ENCODE results near the gene TRIM33. TPM values are rescaled to one million over a fixed set of nuclear protein-coding genes. Genes with fewer than 3 reads are reported as not detected.

The TRIM33 gene
- total RNA-seq, 3 donors from 2014 or later (not counting 1 experiment from before 2014, with no cell fraction given), result 70.6 to 91.5 (median 86.1) TPM

DNA sequence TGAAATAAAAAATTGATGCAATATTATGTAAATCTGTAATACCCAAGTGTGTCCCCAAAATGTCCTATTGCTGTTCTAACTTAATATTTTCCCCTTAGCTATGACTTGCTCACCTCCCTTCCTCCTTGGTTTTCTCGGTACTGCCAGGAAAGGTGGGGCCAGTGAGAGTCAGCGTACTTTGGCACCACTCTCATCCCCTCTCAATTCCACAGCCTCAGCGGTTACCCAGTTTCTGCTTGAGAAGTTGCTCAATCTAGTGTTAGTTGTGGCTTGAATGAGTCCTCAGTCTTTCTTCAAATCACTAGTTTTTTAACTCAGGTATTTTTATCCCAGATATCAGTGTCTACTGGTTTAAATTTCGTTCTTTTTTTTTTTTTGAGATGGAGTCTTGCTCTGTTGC, 38.1 kb upstream of the TRIM33 start:
- no peak for DNase-seq
- H3K4me3 ChIP-seq (ENCODE audit: low read length), result no peak overlapping the region
- Mint-ChIP-seq H3K4me1 (no peaks in the 10 kb centered on the region), H3K27ac (no peak overlapping the region), H3K9me3 (no peaks in the 10 kb centered on the region), H3K27me3 (ENCODE audit: low read depth in 2 of 2) (peaks cover 5 to 7% of the 10 kb centered on the region in 2 donors), H3K4me3 (no peak overlapping the region), H3K36me3 (no peaks in the 10 kb centered on the region)
- H3K4me1 ChIP-seq (ENCODE audit: control insufficient read depth, insufficient read depth, low read length), result no peaks in the 10 kb centered on the region
- no peaks in the 10 kb centered on the region for H3K27me3 ChIP-seq (ENCODE audit: control insufficient read depth, insufficient read depth, low read length)
- intact Hi-C loops (cut with micrococcal nuclease), result no loop called here
- ATAC-seq, result no peak
- TF ChIP-seq, protein P1, sequence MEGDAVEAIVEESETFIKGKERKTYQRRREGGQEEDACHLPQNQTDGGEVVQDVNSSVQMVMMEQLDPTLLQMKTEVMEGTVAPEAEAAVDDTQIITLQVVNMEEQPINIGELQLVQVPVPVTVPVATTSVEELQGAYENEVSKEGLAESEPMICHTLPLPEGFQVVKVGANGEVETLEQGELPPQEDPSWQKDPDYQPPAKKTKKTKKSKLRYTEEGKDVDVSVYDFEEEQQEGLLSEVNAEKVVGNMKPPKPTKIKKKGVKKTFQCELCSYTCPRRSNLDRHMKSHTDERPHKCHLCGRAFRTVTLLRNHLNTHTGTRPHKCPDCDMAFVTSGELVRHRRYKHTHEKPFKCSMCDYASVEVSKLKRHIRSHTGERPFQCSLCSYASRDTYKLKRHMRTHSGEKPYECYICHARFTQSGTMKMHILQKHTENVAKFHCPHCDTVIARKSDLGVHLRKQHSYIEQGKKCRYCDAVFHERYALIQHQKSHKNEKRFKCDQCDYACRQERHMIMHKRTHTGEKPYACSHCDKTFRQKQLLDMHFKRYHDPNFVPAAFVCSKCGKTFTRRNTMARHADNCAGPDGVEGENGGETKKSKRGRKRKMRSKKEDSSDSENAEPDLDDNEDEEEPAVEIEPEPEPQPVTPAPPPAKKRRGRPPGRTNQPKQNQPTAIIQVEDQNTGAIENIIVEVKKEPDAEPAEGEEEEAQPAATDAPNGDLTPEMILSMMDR (IDR thresholded peaks at IDR 0.05), result no peak
- H3K27ac ChIP-seq (ENCODE audit: low read length), result no peak overlapping the region
- WGBS (ENCODE audit: insufficient coverage), result 75% methylated on average over 3 of the region's 4 CpGs
- H3K9me3 ChIP-seq (ENCODE audit: control insufficient read depth, insufficient read depth, low read length), result no peaks in the 10 kb centered on the region
- H3K36me3 ChIP-seq (ENCODE audit: control insufficient read depth, insufficient read depth, low read length), result no peaks in the 10 kb centered on the region

DNA sequence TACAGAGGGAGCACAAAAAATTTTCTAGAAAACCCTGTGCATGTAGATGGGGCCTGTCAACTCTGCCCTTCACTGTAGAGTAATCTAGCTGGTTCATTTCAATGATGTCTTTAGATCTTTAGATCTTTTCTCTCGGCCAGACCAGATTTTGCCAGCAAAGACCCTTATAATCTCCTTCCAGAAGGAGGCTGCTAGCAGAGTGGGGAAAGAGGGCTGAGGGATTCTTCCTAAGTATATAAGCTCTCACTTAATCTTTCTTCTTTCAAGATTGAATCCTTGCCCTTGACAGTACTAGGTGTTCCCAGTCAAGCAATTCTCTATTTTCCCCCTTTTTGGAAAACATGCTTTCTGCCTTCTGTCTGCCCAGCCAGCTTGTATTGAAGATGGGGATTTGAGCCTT, 36.1 kb upstream of the TRIM33 start:
- H3K9me3 Mint-ChIP-seq, result no peaks in the 10 kb centered on the region
- H3K4me3 ChIP-seq (ENCODE audit: low read length), result no peak overlapping the region
- TF ChIP-seq, protein P1 (IDR thresholded peaks at IDR 0.05), result no peak
- intact Hi-C loops (cut with micrococcal nuclease), result no loop called here
- no peaks in the 10 kb centered on the region for H3K4me1 Mint-ChIP-seq
- no peak for DNase-seq
- no CpG with 5 or more reads among the region's 1 CpG for WGBS (ENCODE audit: insufficient coverage)
- H3K27ac Mint-ChIP-seq, result no peak overlapping the region
- no peaks in the 10 kb centered on the region for H3K4me1 ChIP-seq (ENCODE audit: control insufficient read depth, insufficient read depth, low read length)
- H3K9me3 ChIP-seq (ENCODE audit: control insufficient read depth, insufficient read depth, low read length), result no peaks in the 10 kb centered on the region
- peaks cover 6 to 7% of the 10 kb centered on the region in 2 donors for H3K27me3 Mint-ChIP-seq (ENCODE audit: low read depth in 2 of 2)
- no peak for ATAC-seq
- H3K27me3 ChIP-seq (ENCODE audit: control insufficient read depth, insufficient read depth, low read length), result no peaks in the 10 kb centered on the region
- H3K27ac ChIP-seq (ENCODE audit: low read length), result no peak overlapping the region
- H3K4me3 Mint-ChIP-seq, result no peak overlapping the region
- no peaks in the 10 kb centered on the region for H3K36me3 Mint-ChIP-seq
- no peaks in the 10 kb centered on the region for H3K36me3 ChIP-seq (ENCODE audit: control insufficient read depth, insufficient read depth, low read length)

DNA sequence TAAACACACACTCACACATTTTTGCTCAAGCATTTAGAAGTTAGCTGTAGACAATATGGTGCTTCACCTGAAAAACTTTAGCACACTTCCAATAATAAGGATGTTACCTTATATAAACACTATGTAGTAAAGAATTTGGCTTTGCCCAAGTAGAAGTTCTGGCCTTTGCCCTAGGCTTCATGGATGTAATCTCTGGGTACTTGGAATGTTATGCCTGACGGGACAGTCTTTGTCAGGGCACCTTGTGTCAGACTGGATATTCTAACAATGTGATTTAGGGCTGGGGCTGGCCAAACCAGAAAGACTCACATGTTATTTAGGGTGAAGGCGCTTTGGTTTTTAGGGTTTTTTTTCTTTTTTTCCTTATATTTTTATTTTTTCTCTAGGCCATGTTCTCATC, 34.8 kb upstream of the TRIM33 start:
- Histone ChIP-seq H3K36me3 (ENCODE audit: control insufficient read depth, insufficient read depth, low read length) (no peaks in the 10 kb centered on the region), H3K27ac (ENCODE audit: low read length) (no peak overlapping the region), H3K27me3 (ENCODE audit: control insufficient read depth, insufficient read depth, low read length) (no peaks in the 10 kb centered on the region), H3K9me3 (ENCODE audit: control insufficient read depth, insufficient read depth, low read length) (no peaks in the 10 kb centered on the region), H3K4me3 (ENCODE audit: low read length) (no peak overlapping the region), H3K4me1 (ENCODE audit: control insufficient read depth, insufficient read depth, low read length) (no peaks in the 10 kb centered on the region)
- DNase-seq (no peak), ATAC-seq (no peak)
- no peak overlapping the region for H3K4me3 Mint-ChIP-seq
- intact Hi-C loops (cut with micrococcal nuclease), result no loop called here
- H3K4me1 Mint-ChIP-seq, result no peaks in the 10 kb centered on the region
- H3K9me3 Mint-ChIP-seq, result no peaks in the 10 kb centered on the region
- WGBS (ENCODE audit: insufficient coverage), result 93% methylated on average over 1 of the region's 2 CpGs
- no peak overlapping the region for H3K27ac Mint-ChIP-seq
- peaks cover 6 to 7% of the 10 kb centered on the region in 2 donors for H3K27me3 Mint-ChIP-seq (ENCODE audit: low read depth in 2 of 2)
- TF ChIP-seq, protein P1 (IDR thresholded peaks at IDR 0.05), result no peak
- H3K36me3 Mint-ChIP-seq, result no peaks in the 10 kb centered on the region

DNA sequence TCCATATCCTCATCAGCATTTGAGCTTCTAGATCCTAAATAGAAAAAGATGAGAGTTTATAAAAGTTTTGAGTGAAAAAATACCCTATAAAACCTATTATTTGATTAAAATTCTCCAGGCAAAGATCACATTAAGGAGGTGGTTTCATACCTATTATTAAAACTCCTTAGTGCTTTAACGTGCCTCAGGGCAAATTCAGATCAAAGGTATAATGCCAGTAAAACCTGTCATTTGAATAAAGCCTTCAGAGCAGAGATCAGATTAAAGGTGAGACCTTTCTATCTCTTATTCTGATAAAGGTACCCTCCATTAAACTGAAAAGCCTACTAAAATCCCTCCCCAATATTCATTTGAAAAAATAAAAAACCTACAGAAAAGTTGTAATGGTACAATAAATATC, 34.3 kb upstream of the TRIM33 start:
- Mint-ChIP-seq H3K36me3 (no peaks in the 10 kb centered on the region), H3K27me3 (ENCODE audit: low read depth in 2 of 2) (peaks cover 6 to 7% of the 10 kb centered on the region in 2 donors), H3K27ac (no peak overlapping the region), H3K9me3 (no peaks in the 10 kb centered on the region), H3K4me1 (no peaks in the 10 kb centered on the region), H3K4me3 (no peak overlapping the region)
- ATAC-seq (no peak), DNase-seq (no peak)
- intact Hi-C loops (cut with micrococcal nuclease), result no loop called here
- H3K36me3 ChIP-seq (ENCODE audit: control insufficient read depth, insufficient read depth, low read length), result no peaks in the 10 kb centered on the region
- WGBS (ENCODE audit: insufficient coverage), result 100% methylated on average over 1 of the region's 1 CpG
- no peaks in the 10 kb centered on the region for H3K4me1 ChIP-seq (ENCODE audit: control insufficient read depth, insufficient read depth, low read length)
- TF ChIP-seq, protein P1 (IDR thresholded peaks at IDR 0.05), result no peak
- H3K27ac ChIP-seq (ENCODE audit: low read length), result no peak overlapping the region
- H3K4me3 ChIP-seq (ENCODE audit: low read length), result no peak overlapping the region
- no peaks in the 10 kb centered on the region for H3K27me3 ChIP-seq (ENCODE audit: control insufficient read depth, insufficient read depth, low read length)
- no peaks in the 10 kb centered on the region for H3K9me3 ChIP-seq (ENCODE audit: control insufficient read depth, insufficient read depth, low read length)
